Adrenal gland (tissue), 5 donors: ENCODE results near the gene PDRG1.

Experiments used
- POLR2A ChIP-seq, 2 donors: fragments of 450-650 bp; IDR thresholded peaks; one replicate each; pipeline ENCODE4 v1.6.1; 2017; ENCODE audit warnings: antibody characterized with exemption in 2 of 2, mild to moderate bottlenecking in 2 of 2, moderate library complexity in 1 of 2
- TF ChIP-seq, protein P1 (sequence below), 6 experiments: fragments of 450-650 bp in 4 of 6; fragments of 200-600 bp in 2 of 6; sonication (generic) in 1 of 6; IDR thresholded peaks; 1 replicate in 5 of 6; 2 replicates in 1 of 6; pipeline versions ENCODE4 v1.5.1 to v1.8.0; 2016 to 2021; ENCODE audit warnings: antibody characterized with exemption in 6 of 6, mild to moderate bottlenecking in 2 of 6, moderate library complexity in 1 of 6
- donor health status: DM: no; HTN: no; CAD: no.

DNA sequence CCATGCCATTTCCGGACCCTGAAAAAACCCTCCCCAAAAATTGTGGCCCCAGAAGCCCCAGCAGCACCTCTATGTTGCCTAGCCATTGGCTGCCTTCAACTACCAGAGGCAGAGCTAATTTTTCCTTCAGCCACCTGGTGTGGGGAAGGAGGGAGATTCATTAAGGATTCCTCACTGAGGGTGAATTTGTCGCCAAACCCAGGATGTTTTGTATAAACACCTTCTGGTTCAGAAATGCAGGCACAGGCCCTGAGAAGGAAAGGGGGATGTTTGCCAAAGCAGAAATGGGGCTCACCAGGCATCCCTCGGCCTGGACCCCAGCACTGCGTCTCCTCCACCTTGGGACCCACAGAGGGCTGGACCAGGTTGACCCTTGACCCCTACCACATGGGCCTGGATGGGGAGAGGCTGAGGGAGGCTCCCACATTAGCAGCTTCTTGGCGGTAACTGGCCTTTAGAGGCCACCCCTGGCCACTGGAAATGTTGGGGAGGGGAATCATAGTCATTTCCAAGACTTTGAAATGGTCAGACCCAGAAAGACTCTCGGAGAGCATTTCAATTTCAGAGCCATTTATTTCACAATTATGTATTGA lies 1.8 kb upstream of the PDRG1 start:
- TF ChIP-seq, protein P1, sequence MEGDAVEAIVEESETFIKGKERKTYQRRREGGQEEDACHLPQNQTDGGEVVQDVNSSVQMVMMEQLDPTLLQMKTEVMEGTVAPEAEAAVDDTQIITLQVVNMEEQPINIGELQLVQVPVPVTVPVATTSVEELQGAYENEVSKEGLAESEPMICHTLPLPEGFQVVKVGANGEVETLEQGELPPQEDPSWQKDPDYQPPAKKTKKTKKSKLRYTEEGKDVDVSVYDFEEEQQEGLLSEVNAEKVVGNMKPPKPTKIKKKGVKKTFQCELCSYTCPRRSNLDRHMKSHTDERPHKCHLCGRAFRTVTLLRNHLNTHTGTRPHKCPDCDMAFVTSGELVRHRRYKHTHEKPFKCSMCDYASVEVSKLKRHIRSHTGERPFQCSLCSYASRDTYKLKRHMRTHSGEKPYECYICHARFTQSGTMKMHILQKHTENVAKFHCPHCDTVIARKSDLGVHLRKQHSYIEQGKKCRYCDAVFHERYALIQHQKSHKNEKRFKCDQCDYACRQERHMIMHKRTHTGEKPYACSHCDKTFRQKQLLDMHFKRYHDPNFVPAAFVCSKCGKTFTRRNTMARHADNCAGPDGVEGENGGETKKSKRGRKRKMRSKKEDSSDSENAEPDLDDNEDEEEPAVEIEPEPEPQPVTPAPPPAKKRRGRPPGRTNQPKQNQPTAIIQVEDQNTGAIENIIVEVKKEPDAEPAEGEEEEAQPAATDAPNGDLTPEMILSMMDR (IDR thresholded peaks at IDR 0.05), result no peak
- no peak for TF ChIP-seq POLR2A (IDR thresholded peaks at IDR 0.05)
